Endothelial cell of umbilical vein (primary cell): ENCODE measurements around the gene CDH22.

Experiments used
- CTCF ChIP-seq, 2 donors: IDR thresholded peaks; 1 replicate in 1 of 2; 2 replicates in 1 of 2; pipeline ENCODE4 v1.5.1; 2011; ENCODE audit warnings: low read length in 2 of 2, mild to moderate bottlenecking in 2 of 2, moderate library complexity in 2 of 2, control low read depth in 1 of 2, inconsistent platforms in 1 of 2, low read depth in 1 of 2; ENCODE audit not compliant: insufficient read depth in 1 of 2; ENCODE audit errors: extremely low read depth in 1 of 2
- EZH2 ChIP-seq: IDR thresholded peaks from 2 replicates; pipeline ENCODE4 v1.6.1; 2012; ENCODE audit warnings: borderline replicate concordance, low read depth, mild to moderate bottlenecking, moderate library complexity, low read length, inconsistent platforms; ENCODE audit not compliant: severe bottlenecking
- MAX ChIP-seq: IDR thresholded peaks from 2 replicates; pipeline ENCODE4 v1.6.1; 2011; ENCODE audit not compliant: insufficient read depth, insufficient read length
- POLR2AphosphoS5 ChIP-seq: IDR thresholded peaks from 2 replicates; pipeline ENCODE4 v1.6.1; 2012; ENCODE audit warnings: low read depth, mild to moderate bottlenecking, control low read depth, low read length, moderate library complexity; ENCODE audit not compliant: insufficient read depth

GRCh38 chr20:46164254-46164653 is 144.0 kb downstream of the CDH22 start:
- TF ChIP-seq POLR2AphosphoS5 (no peak), CTCF (IDR thresholded peaks at IDR 0.05; ENCODE audit: extremely low read depth in 1 of 2, insufficient read depth in 1 of 2, low read depth in 1 of 2, low read length in 2 of 2) (no peak), MAX (no peak), EZH2 (no peak)
